SK-N-SH (cell line): ENCODE measurements around the gene TBL1XR1.

Source experiments
- CHD2 ChIP-seq: fragments of 150-350 bp; IDR thresholded peaks from 2 replicates; pipeline ENCODE4 v1.6.1; 2018; ENCODE audit warnings: low read length; ENCODE audit not compliant: partially characterized antibody
- CTCF ChIP-seq: fragments of 200-600 bp; sonication (generic); IDR thresholded peaks from 2 replicates; pipeline ENCODE4 v1.6.1; 2017; ENCODE audit warnings: antibody characterized with exemption, mild to moderate bottlenecking, moderate library complexity
- EZH2phosphoT487 ChIP-seq: fragments of 200-600 bp; sonication (generic); IDR thresholded peaks from 2 replicates; pipeline ENCODE4 v1.6.1; 2017; ENCODE audit warnings: low read depth, mixed run types, mild to moderate bottlenecking, antibody characterized with exemption, moderate library complexity, borderline replicate concordance
- FOXM1 ChIP-seq: IDR thresholded peaks from 2 replicates; pipeline ENCODE4 v1.4.0; 2012; ENCODE audit warnings: low read depth, mild to moderate bottlenecking
- GABPA ChIP-seq: IDR thresholded peaks from 2 replicates; pipeline ENCODE4 v1.4.0; 2012; ENCODE audit warnings: low read depth, mild to moderate bottlenecking
- JUND ChIP-seq: IDR thresholded peaks from 2 replicates; pipeline ENCODE4 v1.4.0; 2012
- MAX ChIP-seq: IDR thresholded peaks from 2 replicates; pipeline ENCODE4 v1.4.0; 2012; ENCODE audit warnings: low read depth
- POLR2AphosphoS5 ChIP-seq: IDR thresholded peaks from 2 replicates; pipeline ENCODE4 v1.6.1; 2012; ENCODE audit warnings: low read depth, low read length
- RAD21 ChIP-seq: IDR thresholded peaks from 2 replicates; pipeline ENCODE4 v1.6.1; 2012; ENCODE audit warnings: mild to moderate bottlenecking, low read length
- REST ChIP-seq: IDR thresholded peaks from 2 replicates; pipeline ENCODE4 v1.6.1; 2012; ENCODE audit warnings: mild to moderate bottlenecking, low read depth, low read length, moderate library complexity
- SMC3 ChIP-seq: IDR thresholded peaks from 2 replicates; pipeline ENCODE4 v1.6.1; 2012; ENCODE audit warnings: low read depth, low read length, improper control_type of control experiment

GRCh38 chr3:177141899-177142646, 55.2 kb downstream of the TBL1XR1 start:
- TF ChIP-seq EZH2phosphoT487, result no peak
- TF ChIP-seq POLR2AphosphoS5, result no peak
- no peak for TF ChIP-seq GABPA
- TF ChIP-seq CTCF, result no peak
- TF ChIP-seq RAD21, result no peak
- no peak for TF ChIP-seq CHD2
- no peak for TF ChIP-seq MAX
- no peak for TF ChIP-seq FOXM1
- no peak for TF ChIP-seq REST
- TF ChIP-seq JUND, result no peak
- no peak for TF ChIP-seq SMC3
